HG02840 (cell line): ENCODE results near the gene INPP5A.

ENCODE experiments used
- ATAC-seq: cut with Tn5 transposase; IDR thresholded peaks from one replicate; pipeline ENCODE4 v1.9.1; 2021; ENCODE audit warnings: mild to moderate bottlenecking, moderate library complexity, moderate number of reproducible peaks; ENCODE audit not compliant: unreplicated experiment, low FRiP score

INPP5A gene

GRCh38 chr10:132652936-132653590, 115.5 kb downstream of the INPP5A start:
- ATAC-seq = no peak

- no peak for ATAC-seq
Observed at GRCh38 chr10:132653721-132654120, 116.1 kb downstream of the INPP5A start.

GRCh38 chr10:132654121-132654571, 116.6 kb downstream of the INPP5A start:
- no peak for ATAC-seq

GRCh38 chr10:132654708-132655661, 117.4 kb downstream of the INPP5A start:
- ATAC-seq = no peak

GRCh38 chr10:132655735-132656134, 118.1 kb downstream of the INPP5A start:
- ATAC-seq = no peak

GRCh38 chr10:132656283-132657126, 118.9 kb downstream of the INPP5A start:
- no peak for ATAC-seq

- no peak for ATAC-seq
Observed at GRCh38 chr10:132657127-132657706, 119.6 kb downstream of the INPP5A start.

GRCh38 chr10:132657748-132658147, 120.2 kb downstream of the INPP5A start:
- no peak for ATAC-seq

- ATAC-seq = no peak
Observed at GRCh38 chr10:132658546-132659205, 121.1 kb downstream of the INPP5A start.

- no peak for ATAC-seq
Observed at GRCh38 chr10:132659206-132660091, 121.9 kb downstream of the INPP5A start.

- no peak for ATAC-seq
Observed at GRCh38 chr10:132660385-132660784, 122.8 kb downstream of the INPP5A start.

- no peak for ATAC-seq
Observed at GRCh38 chr10:132662186-132662920, 124.8 kb downstream of the INPP5A start.

GRCh38 chr10:132663666-132664365, 126.2 kb downstream of the INPP5A start:
- no peak for ATAC-seq

- ATAC-seq = no peak
Observed at GRCh38 chr10:132664407-132664806, 126.8 kb downstream of the INPP5A start.

- ATAC-seq = no peak
Observed at GRCh38 chr10:132664883-132665282, 127.3 kb downstream of the INPP5A start.

- no peak for ATAC-seq
Observed at GRCh38 chr10:132665946-132666704, 128.5 kb downstream of the INPP5A start.
